Pancreas (tissue), 10 donors: ENCODE results near the gene IRF3. TPM values are rescaled to one million over a fixed set of nuclear protein-coding genes. Genes with fewer than 3 reads are reported as not detected.
"Not testable (repeated sequence)": the region's sequence is repeated elsewhere in the genome, so short reads cannot be mapped to it uniquely, and the experiment has no call there.

Source experiments
- ATAC-seq, 4 donors: fragments of 200-7000 bp; cut with Tn5 transposase; one replicate each; pipeline versions ENCODE4 v1.8.0 to v1.9.1; 2020; ENCODE audit warnings: mild to moderate bottlenecking in 4 of 4, moderate library complexity in 4 of 4
- DNase-seq, 6 donors: peaks; one replicate each; pipeline ENCODE4 v3.0.0-alpha.2; 2020
- FAIRE-seq: peaks from 2 replicates; lab custom pipeline; 2012; peaks lifted over from hg19 to GRCh38; lab: Jason Lieb, UNC
- H3K27ac ChIP-seq, 4 donors: fragments of 200-600 bp; sonication (generic); 1 replicate in 3 of 4; 2 replicates in 1 of 4; pipeline versions ENCODE4 v1.5.0 to v1.8.0; 2020
- H3K27me3 ChIP-seq, 4 donors: fragments of 200-600 bp; one replicate each; pipeline ENCODE4 v1.8.0; 2021
- H3K36me3 ChIP-seq, 3 donors: fragments of 200-600 bp; sonication (generic) in 1 of 3; one replicate each; pipeline versions ENCODE4 v1.5.0 to v1.8.0; 2020 to 2021
- H3K4me1 ChIP-seq, 3 donors: fragments of 200-600 bp; one replicate each; pipeline ENCODE4 v1.8.0; 2021
- H3K4me3 ChIP-seq, 4 donors: fragments of 200-600 bp; sonication (generic) in 2 of 4; one replicate each; pipeline versions ENCODE4 v1.5.0 to v1.8.0; 2020 to 2021
- H3K9me3 ChIP-seq, 4 donors: fragments of 200-600 bp; one replicate each; pipeline ENCODE4 v1.8.0; 2021
- WGBS, 2 donors: extraction: QIAGEN DNeasy Blood & Tissue Kit; methylation state at CpG; one replicate each; pipeline ENCODE4 v1.1.7; 2013; 5-methylcytosine and 5-hydroxymethylcytosine counted together
- intact Hi-C, 3 donors: fragments of 100-400 bp; cut with DNase I; formaldehyde crosslinking; loops; one replicate each; pipeline versions ENCODE4 v1.11.1 to v1.14.2; 2022
- polyA plus RNA-seq, 2 donors: library from polyadenylated mRNA; stranded (reverse); fragments of 200-250 nt; gene quantifications; one replicate each; pipeline ENCODE4 v1.2.3, GENCODE V29; 2013
- total RNA-seq, 6 donors: library from RNA; stranded (reverse); fragmentation: NEBNext Ultra II Directional in 4 of 6; extraction: Animal tissue kit (Norgen Biotek cat#: 25700) in 4 of 6; gene quantifications; one replicate each; pipeline versions ENCODE4 v1.2.1 to v1.2.4, GENCODE V29; 2021 to 2023
- TF ChIP-seq, protein P1 (sequence below), 4 donors: fragments of 200-600 bp; sonication (generic) in 3 of 4; IDR thresholded peaks; one replicate each; pipeline versions ENCODE4 v1.5.0 to v1.8.0; 2021; ENCODE audit warnings: antibody characterized with exemption in 4 of 4
- donor health status: healthy with polysubstance abuse.
- donor health status: DM: no; HTN: no; CAD: no; lungs with moderate emphysema.
- donor health status: DM: no; HTN: no; CAD: no.
- donor health status: control.
- donor health status: control.
- donor health status: Bipolar disorder and iron deficiency.
- donor health status: DM: yes; HTN: yes; CAD: no.
- donor health status: DM: no; HTN: no; CAD: no.
- donor health status: DM: no; HTN: no; CAD: no.
- donor health status: DM: yes; HTN: yes; CAD: no.

Gene IRF3
- total and polyA plus RNA-seq, 8 donors = 34.4 to 289 (median 45.1) TPM

DNA sequence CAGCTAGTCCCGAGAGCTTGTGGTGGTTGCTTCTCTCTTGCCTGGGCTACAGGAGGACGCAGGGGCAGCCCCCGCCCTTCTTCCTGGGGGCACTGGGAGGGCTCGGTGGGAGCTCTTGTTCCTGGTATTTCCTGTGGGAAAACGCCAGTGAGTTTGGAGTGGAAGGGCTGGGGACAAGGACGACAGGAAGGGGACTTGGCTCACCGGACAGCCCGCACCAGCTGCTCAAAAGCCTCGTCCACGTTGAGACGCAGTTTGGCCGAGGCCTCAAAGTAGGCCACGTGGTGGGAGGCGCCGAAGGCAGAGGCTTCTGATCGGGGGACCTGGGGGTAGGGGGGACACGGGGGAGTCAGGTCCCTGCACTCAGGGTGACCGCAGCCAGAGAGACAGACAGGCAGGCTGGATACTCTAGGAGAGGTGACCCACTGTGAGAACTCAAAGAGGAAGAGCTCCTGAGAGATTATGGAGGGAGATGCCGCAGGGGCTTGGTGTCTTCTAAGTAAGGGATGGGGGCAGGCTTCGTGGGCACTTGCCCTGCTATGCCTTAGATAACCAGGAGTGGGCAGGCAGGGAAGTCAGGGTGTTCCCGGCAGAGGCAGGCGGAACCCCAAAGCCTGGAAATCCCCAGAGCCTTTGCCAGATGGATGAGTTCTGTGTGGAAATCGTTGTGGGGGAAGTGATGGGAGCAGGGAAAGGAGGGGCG lies 30.0 kb downstream of the IRF3 start:
- intact Hi-C loops = no loop called here
- Histone ChIP-seq H3K36me3 (no peaks in the 10 kb centered on the region), H3K27me3 (no peaks in the 10 kb centered on the region), H3K4me3 (no peak overlapping the region), H3K27ac (no peak overlapping the region), H3K9me3 (no peaks in the 10 kb centered on the region), H3K4me1 (peaks cover 0 to 20% (median 5%) of the 10 kb centered on the region in 3 donors)
- WGBS, 2 donors = 51 to 62% methylated on average over 24 of the region's 24 CpGs
- ATAC-seq (no peak), DNase-seq (peak in 1 of 6 donors; percentile 45), FAIRE-seq (no peak)
- TF ChIP-seq, protein P1, sequence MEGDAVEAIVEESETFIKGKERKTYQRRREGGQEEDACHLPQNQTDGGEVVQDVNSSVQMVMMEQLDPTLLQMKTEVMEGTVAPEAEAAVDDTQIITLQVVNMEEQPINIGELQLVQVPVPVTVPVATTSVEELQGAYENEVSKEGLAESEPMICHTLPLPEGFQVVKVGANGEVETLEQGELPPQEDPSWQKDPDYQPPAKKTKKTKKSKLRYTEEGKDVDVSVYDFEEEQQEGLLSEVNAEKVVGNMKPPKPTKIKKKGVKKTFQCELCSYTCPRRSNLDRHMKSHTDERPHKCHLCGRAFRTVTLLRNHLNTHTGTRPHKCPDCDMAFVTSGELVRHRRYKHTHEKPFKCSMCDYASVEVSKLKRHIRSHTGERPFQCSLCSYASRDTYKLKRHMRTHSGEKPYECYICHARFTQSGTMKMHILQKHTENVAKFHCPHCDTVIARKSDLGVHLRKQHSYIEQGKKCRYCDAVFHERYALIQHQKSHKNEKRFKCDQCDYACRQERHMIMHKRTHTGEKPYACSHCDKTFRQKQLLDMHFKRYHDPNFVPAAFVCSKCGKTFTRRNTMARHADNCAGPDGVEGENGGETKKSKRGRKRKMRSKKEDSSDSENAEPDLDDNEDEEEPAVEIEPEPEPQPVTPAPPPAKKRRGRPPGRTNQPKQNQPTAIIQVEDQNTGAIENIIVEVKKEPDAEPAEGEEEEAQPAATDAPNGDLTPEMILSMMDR (IDR thresholded peaks at IDR 0.05) = no peak

DNA sequence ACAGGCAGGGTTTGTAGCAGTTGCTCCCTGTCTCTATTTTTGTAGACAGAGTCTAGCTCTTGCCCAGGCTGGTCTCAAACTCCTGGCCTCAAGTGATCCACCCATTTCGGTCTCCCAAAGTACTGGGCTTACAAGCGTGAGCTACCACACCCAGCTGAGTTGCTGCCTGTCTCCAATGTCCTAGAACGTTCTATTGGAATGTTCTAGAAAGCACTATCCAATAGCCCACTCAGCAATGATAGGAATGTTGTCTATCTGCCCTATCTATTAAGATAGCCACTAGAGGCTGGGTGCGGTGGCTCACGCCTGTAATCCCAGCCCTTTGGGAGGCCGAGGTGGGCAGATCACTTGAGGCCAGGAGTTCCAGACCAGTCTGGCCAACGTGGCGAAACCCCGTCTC lies 32.4 kb downstream of the IRF3 start:
- ATAC-seq, intact Hi-C loops, H3K4me3 ChIP-seq, H3K27me3 ChIP-seq, H3K9me3 ChIP-seq, DNase-seq, H3K27ac ChIP-seq, FAIRE-seq, H3K36me3 ChIP-seq: not testable (repeated sequence)
- WGBS, 2 donors = 66 to 74% methylated on average over 9 of the region's 9 CpGs
- H3K4me1 ChIP-seq = peaks cover 0 to 15% (median 5%) of the 10 kb centered on the region in 3 donors

DNA sequence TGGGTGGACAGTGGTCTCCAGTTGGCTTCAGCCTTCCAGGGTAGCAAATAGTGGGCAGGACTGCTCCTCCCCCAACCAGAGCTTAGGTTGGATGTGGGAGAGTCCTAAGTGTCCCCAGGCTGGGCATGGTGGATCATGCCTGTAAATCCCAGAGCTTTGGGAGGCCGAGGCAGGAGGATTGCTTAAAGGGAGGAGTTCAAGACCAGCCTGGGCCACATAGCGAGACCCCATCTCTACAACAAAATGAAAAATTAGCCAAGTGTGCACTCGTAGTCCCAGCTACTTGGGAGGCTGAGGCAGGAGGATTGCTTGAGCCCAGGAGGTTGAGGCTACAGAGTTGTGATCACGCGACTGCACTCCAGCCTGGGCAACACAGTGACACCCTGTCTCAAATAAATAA lies 33.1 kb downstream of the IRF3 start:
- ATAC-seq (no peak), DNase-seq (peak in 1 of 6 donors; percentile 17), FAIRE-seq (no peak)
- no peak overlapping the region for H3K27ac ChIP-seq
- TF ChIP-seq, protein P1 (IDR thresholded peaks at IDR 0.05) = no peak
- no peaks in the 10 kb centered on the region for H3K36me3 ChIP-seq
- no peaks in the 10 kb centered on the region for H3K27me3 ChIP-seq
- H3K9me3 ChIP-seq = no peaks in the 10 kb centered on the region
- WGBS, 2 donors = 88 to 96% methylated on average over 5 of the region's 5 CpGs
- peaks cover 0 to 12% (median 5%) of the 10 kb centered on the region in 3 donors for H3K4me1 ChIP-seq
- intact Hi-C loops = no loop called here
- H3K4me3 ChIP-seq = no peak overlapping the region

DNA sequence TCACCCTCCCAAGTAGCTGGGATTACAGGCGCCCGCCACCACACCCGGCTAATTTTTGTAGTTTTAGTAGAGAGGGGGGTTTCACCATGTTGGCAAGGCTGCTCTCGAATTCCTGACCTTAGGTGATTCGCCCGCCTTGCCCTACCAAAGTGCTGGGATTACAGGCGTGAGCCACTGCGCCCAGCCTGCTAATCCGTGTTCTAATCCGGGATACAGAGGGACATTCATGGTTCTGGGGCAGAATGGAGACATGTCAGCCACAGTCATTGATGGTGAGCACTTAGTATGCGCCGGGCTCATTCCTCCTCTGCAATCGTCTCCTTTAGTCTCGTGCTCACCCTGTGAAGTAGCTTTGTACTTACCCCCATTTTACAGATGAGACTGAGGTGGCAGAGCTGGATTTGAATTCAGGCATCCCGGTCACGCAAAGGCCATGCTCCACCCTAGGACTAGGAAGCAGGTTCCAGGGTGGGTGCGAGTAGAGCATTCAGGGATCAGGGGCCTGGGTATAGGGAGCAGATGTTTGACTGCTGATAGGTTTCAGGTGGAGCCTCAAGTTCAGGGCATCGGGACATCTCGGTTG lies 34.0 kb downstream of the IRF3 start:
- H3K4me1 ChIP-seq = peaks cover 0 to 12% (median 5%) of the 10 kb centered on the region in 3 donors
- H3K36me3 ChIP-seq = no peaks in the 10 kb centered on the region
- ATAC-seq (no peak), FAIRE-seq (no peak), DNase-seq (no peak)
- peak overlapping the region in 1 of 4 donors; percentile 34 for H3K27ac ChIP-seq
- H3K4me3 ChIP-seq = no peak overlapping the region
- no peaks in the 10 kb centered on the region for H3K27me3 ChIP-seq
- intact Hi-C loops = no loop called here
- no peaks in the 10 kb centered on the region for H3K9me3 ChIP-seq
- TF ChIP-seq, protein P1 (IDR thresholded peaks at IDR 0.05) = no peak
- 81 to 85% methylated on average over 19 of the region's 19 CpGs for WGBS, 2 donors

DNA sequence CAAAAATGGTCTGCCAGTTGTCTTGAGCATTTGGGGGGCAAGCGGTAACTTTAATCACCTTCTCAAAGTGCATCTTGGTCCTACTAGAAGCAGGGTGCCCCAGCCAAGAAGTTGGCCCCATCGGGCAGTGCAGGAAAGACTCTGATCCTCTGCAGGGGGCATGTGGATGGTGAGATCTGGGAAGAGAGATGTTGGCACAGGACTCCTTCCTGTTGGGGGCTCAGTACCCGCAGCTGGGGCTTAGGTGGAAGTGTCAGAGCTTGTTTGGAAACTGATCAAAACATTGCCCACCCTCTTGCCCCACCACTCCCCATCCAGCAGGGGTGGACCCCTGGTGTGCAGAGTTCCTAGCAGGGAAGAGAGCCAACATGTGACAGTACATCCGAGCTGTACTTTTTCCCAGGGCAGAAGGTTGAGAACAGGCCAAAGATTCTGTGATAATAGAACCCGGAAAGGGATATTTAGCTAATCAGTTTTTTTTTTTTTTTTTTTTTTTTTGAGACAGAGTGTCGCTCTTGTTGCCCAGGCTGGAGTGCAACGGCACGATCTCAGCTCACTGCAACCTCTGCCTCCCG lies 34.6 kb downstream of the IRF3 start:
- peak overlapping the region in 2 of 4 donors; percentile 34 to 63 for H3K27ac ChIP-seq
- FAIRE-seq = no peak
- 17 to 20% methylated on average over 9 of the region's 9 CpGs for WGBS, 2 donors
- no peaks in the 10 kb centered on the region for H3K9me3 ChIP-seq
- peak; percentile 49 to 67 (median 62) for ATAC-seq
- no peak overlapping the region for H3K4me3 ChIP-seq
- no peaks in the 10 kb centered on the region for H3K36me3 ChIP-seq
- TF ChIP-seq, protein P1 (IDR thresholded peaks at IDR 0.05) = no peak
- H3K4me1 ChIP-seq = peaks cover 0 to 12% (median 5%) of the 10 kb centered on the region in 3 donors
- no peaks in the 10 kb centered on the region for H3K27me3 ChIP-seq
- DNase-seq = peak in 2 of 6 donors; percentile 30 to 34
- intact Hi-C loops = no loop called here
